Measurements from ENCODE around the gene TENM4.

TENM4 gene

DNA sequence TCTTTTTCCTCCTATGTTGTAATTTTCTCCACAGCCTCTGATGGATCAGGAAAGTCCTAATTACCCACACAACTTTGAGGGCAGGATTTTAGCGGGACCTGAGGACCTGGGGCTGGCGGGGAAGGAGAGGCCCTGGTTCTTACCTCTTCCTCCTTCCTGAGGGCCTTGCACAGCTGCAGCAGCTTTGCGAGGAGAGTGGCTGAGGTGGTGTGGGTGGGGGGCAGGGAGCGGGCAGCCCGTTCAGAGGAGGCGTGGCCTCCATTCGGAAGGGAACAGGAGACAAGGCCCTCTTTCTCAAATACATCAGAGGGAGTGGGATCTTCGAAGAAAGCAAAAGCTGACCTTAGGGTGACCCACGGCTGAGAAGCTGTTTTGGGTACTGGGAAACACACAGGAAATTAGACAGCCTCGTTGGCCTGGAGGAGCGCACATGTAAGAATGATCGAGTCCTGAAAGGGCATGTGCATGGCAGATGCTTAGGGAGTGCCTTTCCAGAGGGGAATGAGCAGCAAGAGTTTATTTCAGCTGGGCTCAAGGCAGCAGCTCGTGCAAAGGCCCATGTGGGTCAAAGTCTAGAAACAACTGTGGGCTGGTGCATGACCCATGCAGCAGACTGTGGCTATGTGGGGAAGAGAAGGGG is 789.6 kb downstream of the TENM4 start:
- TF ChIP-seq EGR1 (IDR thresholded peaks at IDR 0.05) (no peak), TAF1 (IDR thresholded peaks at IDR 0.05; ENCODE audit: low read depth) (no peak), ZBTB7A (IDR thresholded peaks at IDR 0.05; ENCODE audit: low read depth) (no peak), EP300 (IDR thresholded peaks at IDR 0.05; ENCODE audit: borderline replicate concordance) (no peak), CREB1 (IDR thresholded peaks at IDR 0.05; ENCODE audit: low read depth) (no peak)

DNA sequence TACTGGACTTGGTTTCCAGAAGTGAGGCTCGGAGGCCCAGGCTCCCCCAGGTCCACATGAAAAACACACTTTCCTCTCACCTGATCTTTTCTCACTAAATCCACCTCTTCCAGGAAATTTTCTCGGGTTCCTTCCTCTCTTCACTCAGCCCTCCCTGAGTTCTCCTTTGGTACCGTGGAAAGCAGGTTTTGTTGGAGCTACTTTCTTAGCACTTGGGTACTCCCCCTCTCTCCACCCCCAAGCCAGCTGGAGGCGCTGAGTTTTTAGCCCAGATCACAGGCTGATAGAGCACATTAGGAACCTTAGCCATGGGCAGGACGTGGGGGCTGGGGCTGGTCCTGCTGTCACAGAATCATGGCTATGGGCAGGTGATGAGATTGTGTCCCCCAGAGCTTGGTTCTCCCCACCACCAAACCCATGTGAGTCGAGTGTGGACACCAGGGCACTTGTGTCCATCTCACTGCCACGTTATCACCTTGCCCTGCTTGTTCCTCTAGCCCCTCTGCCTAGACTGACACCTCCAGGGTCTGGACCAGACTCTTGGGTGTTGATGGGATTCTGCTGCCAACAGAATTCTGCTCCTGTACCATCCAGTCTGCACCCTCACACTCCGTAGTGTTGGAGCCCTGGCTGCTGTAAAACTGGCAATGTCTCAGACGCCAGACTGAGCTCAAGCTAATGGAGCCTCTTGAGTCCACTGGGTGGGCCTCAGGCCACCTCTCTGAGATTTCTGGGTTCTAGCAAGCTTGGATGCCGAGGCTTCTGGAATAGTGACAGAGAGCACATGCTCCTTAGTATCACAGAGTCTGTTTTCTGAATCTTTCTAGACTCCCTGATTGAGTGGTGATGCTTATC is 791.2 kb downstream of the TENM4 start:
- TF ChIP-seq REST (IDR thresholded peaks at IDR 0.05; ENCODE audit: low read depth), result no peak

DNA sequence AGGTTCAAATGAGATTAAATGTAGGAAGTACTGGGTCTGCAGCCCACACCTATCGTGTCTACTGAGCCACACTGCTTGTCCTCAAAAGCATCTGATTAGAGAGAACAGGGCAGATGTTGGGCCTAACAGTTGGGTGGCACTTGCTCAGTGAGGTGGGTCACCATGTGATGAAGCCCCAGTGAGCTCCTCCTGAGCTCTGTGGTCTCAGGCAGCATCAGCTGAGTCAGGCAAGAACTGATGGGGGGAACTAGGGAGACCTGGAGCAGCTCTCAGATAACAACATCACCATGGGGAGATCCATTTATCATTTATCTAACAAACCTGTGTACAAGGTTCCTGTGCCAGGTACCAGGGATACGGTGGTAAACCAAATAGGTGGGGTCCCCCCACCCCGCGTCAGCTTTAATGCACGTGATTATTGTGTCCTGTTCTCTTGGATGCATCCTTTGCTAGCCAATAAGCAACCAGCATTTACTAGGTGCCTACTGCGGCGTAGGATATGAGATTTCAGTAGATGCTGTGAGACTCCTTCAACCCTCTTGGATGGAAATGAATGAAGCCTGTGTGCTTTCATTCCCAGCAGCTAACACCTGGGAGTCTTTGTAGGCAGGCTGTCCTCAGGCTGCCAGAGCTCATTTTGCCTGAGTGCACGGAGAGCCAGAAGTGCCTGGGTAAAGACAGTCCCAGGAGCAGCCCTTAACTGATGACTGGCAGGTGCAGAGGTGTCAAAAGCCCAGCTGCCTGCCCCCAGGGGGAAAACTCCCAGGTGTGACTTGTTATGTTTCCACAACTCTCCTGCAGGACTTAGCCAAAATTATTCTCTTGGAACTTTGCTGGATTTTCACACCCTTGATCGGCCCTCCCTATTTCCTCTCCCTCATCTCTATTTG is 792.6 kb downstream of the TENM4 start:
- TF ChIP-seq ZBTB7A (IDR thresholded peaks at IDR 0.05; ENCODE audit: low read depth) (no peak), TEAD4 (IDR thresholded peaks at IDR 0.05) (no peak), EP300 (IDR thresholded peaks at IDR 0.05; ENCODE audit: borderline replicate concordance) (no peak)
- TF ChIP-seq, protein P1, sequence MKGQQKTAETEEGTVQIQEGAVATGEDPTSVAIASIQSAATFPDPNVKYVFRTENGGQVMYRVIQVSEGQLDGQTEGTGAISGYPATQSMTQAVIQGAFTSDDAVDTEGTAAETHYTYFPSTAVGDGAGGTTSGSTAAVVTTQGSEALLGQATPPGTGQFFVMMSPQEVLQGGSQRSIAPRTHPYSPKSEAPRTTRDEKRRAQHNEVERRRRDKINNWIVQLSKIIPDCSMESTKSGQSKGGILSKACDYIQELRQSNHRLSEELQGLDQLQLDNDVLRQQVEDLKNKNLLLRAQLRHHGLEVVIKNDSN (IDR thresholded peaks at IDR 0.05), result no peak

GRCh38 chr11:78647266-78647915 is 793.4 kb downstream of the TENM4 start:
- TF ChIP-seq TAF1 (IDR thresholded peaks at IDR 0.05; ENCODE audit: low read depth) (no peak), FOXM1 (IDR thresholded peaks at IDR 0.05; ENCODE audit: borderline replicate concordance, low read depth) (no peak), YY1 (IDR thresholded peaks at IDR 0.05; ENCODE audit: low read depth) (no peak), TCF12 (IDR thresholded peaks at IDR 0.05; ENCODE audit: low read depth) (no peak), MAX (IDR thresholded peaks at IDR 0.05) (no peak), RAD21 (IDR thresholded peaks at IDR 0.05; ENCODE audit: low read depth) (no peak), TEAD4 (IDR thresholded peaks at IDR 0.05) (no peak), ZBTB7A (IDR thresholded peaks at IDR 0.05; ENCODE audit: low read depth) (no peak)

DNA sequence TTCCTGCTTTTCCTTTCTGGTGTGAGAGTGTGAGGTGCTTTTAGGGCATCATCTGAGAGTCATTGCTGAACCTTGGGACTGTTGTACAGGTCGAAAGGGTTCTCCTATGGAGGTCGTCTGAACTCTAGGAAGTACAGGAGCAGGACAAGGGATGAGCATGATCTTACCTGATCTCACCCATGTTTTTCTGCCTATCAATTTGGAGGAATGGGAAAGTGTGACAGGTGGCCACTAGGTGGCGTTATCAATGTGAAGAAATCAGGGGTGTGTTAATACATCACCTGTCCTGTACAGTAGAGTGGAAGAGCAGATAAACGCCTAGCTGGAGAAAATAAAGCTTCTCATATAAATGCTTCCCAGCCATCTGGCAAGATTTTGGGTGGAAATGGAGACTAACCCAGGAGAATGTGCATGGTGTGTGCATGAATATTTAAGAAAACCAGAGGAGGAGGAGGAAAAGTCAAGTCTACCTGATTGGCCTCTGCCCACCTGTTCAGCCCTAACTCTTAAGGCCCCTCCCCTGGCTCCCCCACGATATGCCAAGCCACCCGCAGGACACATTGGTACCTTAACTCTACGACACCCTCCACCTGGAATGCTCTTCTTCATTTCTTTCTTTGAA is 794.2 kb downstream of the TENM4 start:
- peak; percentile 58 for TF ChIP-seq RAD21 (IDR thresholded peaks at IDR 0.05; ENCODE audit: low read depth)
- TF ChIP-seq EP300 (IDR thresholded peaks at IDR 0.05; ENCODE audit: borderline replicate concordance), result no peak

- no peak for TF ChIP-seq TEAD4 (IDR thresholded peaks at IDR 0.05)
- TF ChIP-seq RAD21 (IDR thresholded peaks at IDR 0.05; ENCODE audit: low read depth), result peak; percentile 91
- no peak for TF ChIP-seq TAF1 (IDR thresholded peaks at IDR 0.05; ENCODE audit: low read depth)
These were observed 795.3 kb downstream of the TENM4 start for GRCh38 chr11:78645226-78646202.

DNA sequence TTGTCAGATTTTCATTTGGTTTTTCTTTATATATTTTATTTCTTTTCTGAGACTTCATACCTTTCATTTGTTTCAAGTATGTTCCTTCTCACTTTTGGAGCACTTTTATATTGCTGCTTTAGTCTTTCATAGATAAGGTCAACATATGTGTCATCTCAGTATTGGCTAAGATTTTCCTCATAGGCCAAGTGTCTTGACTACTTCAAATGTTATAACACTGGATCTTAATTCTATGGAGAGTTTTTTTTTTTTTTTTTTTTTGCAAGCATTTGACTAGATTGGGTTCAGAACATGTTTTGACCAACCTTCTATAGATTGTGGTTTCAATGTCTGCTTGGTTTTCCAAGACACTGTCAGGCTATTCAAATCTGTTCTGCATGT is 797.2 kb downstream of the TENM4 start:
- no peak for TF ChIP-seq TAF1 (IDR thresholded peaks at IDR 0.05; ENCODE audit: low read depth)
- no peak for TF ChIP-seq MAX (IDR thresholded peaks at IDR 0.05)
- no peak for TF ChIP-seq FOXM1 (IDR thresholded peaks at IDR 0.05; ENCODE audit: borderline replicate concordance, low read depth)

Measured in Ishikawa (cell line).